Kidney (tissue), 14 donors: ENCODE data around the gene NXPH4. TPM values are rescaled to one million over a fixed set of nuclear protein-coding genes. Genes with fewer than 3 reads are reported as not detected.

ENCODE experiments used
- DNase-seq, 5 donors: peaks; one replicate each; pipeline ENCODE4 v3.0.0-alpha.2; 2013 to 2020
- FAIRE-seq: peaks from 2 replicates; lab custom pipeline; 2012; peaks lifted over from hg19 to GRCh38; lab: Jason Lieb, UNC
- H3K27ac ChIP-seq, 2 donors: one replicate each; pipeline ENCODE4 v1.7.0; 2013; ENCODE audit warnings: low read depth in 2 of 2, low read length in 2 of 2, inconsistent platforms in 1 of 2
- H3K27me3 ChIP-seq: one replicate; pipeline ENCODE4 v1.7.1; 2013; ENCODE audit warnings: low read length, inconsistent platforms; ENCODE audit not compliant: control insufficient read depth, insufficient read depth
- H3K36me3 ChIP-seq, 3 donors: one replicate each; pipeline versions ENCODE4 v1.7.0 to v1.7.1; 2013; ENCODE audit warnings: low read length in 3 of 3, control low read depth in 1 of 3, inconsistent platforms in 1 of 3; ENCODE audit not compliant: insufficient read depth in 3 of 3, control insufficient read depth in 2 of 3
- H3K4me1 ChIP-seq, 3 donors: one replicate each; pipeline versions ENCODE4 v1.7.0 to v1.7.1; 2013; ENCODE audit warnings: low read length in 3 of 3, inconsistent platforms in 1 of 3, low read depth in 1 of 3; ENCODE audit not compliant: control insufficient read depth in 2 of 3, insufficient read depth in 2 of 3
- H3K4me3 ChIP-seq, 3 donors: one replicate each; pipeline versions ENCODE4 v1.7.0 to v1.8.1; 2013; ENCODE audit warnings: low read length in 3 of 3, control low read depth in 1 of 3, inconsistent platforms in 1 of 3
- H3K9ac ChIP-seq, 3 donors: one replicate each; pipeline versions ENCODE4 v1.7.0 to v1.7.1; 2013; ENCODE audit warnings: low read length in 3 of 3, control low read depth in 1 of 3, inconsistent platforms in 1 of 3
- H3K9me3 ChIP-seq, 3 donors: one replicate each; pipeline versions ENCODE4 v1.7.0 to v1.7.1; 2013; ENCODE audit warnings: low read length in 3 of 3, control low read depth in 1 of 3, inconsistent platforms in 1 of 3; ENCODE audit not compliant: control insufficient read depth in 2 of 3, insufficient read depth in 1 of 3
- intact Hi-C: fragments of 100-400 bp; cut with DNase I; formaldehyde crosslinking; loops from one replicate; pipeline ENCODE4 v1.11.1; 2022
- polyA plus RNA-seq: library from polyadenylated mRNA; stranded (reverse); fragments of 350-450 nt; fragmentation: Illumina TruSeq; extraction: RNeasy Lipid Tissue Mini Kit (QIAGEN cat#74804); gene quantifications from one replicate; pipeline ENCODE4 v1.2.3, GENCODE V29; 2014; ENCODE audit warnings: low read depth, low replicate concordance; ENCODE audit not compliant: insufficient read depth
- total RNA-seq: library from RNA; stranded (reverse); fragmentation: NEBNext Ultra II Directional; extraction: Animal tissue kit (Norgen Biotek cat#: 25700); gene quantifications from one replicate; pipeline ENCODE4 v1.2.1, GENCODE V29; 2021
- TF ChIP-seq, protein P1 (sequence below): IDR thresholded peaks from 3 replicates; pipeline ENCODE4 v1.5.1; 2012; ENCODE audit warnings: mild to moderate bottlenecking, moderate library complexity, borderline replicate concordance; ENCODE audit not compliant: insufficient read depth; ENCODE audit errors: extremely low read depth
- donor health status: control.
- donor health status: control.
- donor health status: control.
- donor health status: control.
- donor health status: control.
- donor health status: DM: yes; HTN: yes; CAD: no.
- donor health status: Normal renal cell carcinoma (clear cell type).

NXPH4 gene
- total and polyA plus RNA-seq, 2 donors from 2014 or later: 0.16 to 0.71 TPM

DNA sequence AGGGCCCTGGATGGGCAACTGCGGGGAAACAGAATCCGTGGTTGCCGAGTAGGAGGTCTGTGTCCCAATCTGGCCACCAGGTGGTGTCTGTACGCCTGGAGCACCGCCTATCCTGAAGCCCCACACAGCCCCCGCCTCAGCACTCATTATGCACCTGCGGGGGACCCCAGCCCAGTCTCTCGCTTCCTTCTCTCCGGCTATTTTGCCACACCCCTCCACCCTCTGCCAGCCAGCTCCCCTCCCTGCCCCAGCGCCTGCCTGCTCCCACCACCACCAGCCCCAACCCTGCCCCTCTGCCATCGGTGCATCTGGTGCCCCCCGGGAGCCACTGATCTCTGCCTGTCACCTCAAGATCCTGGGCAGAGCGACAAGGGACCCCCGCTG lies 2.2 kb upstream of the NXPH4 start:
- H3K36me3 ChIP-seq: peaks cover 0 to 2% (median 0%) of the 10 kb centered on the region in 3 donors
- TF ChIP-seq, protein P1, sequence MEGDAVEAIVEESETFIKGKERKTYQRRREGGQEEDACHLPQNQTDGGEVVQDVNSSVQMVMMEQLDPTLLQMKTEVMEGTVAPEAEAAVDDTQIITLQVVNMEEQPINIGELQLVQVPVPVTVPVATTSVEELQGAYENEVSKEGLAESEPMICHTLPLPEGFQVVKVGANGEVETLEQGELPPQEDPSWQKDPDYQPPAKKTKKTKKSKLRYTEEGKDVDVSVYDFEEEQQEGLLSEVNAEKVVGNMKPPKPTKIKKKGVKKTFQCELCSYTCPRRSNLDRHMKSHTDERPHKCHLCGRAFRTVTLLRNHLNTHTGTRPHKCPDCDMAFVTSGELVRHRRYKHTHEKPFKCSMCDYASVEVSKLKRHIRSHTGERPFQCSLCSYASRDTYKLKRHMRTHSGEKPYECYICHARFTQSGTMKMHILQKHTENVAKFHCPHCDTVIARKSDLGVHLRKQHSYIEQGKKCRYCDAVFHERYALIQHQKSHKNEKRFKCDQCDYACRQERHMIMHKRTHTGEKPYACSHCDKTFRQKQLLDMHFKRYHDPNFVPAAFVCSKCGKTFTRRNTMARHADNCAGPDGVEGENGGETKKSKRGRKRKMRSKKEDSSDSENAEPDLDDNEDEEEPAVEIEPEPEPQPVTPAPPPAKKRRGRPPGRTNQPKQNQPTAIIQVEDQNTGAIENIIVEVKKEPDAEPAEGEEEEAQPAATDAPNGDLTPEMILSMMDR: peak; percentile 74
- DNase-seq (peak in 4 of 5 donors; percentile 78 to 84 (median 80)), FAIRE-seq (no peak)
- no peak overlapping the region for H3K27ac ChIP-seq
- H3K4me1 ChIP-seq: peaks cover 0 to 12% (median 8%) of the 10 kb centered on the region in 3 donors
- no peak overlapping the region for H3K4me3 ChIP-seq
- peaks cover 32% of the 10 kb centered on the region for H3K27me3 ChIP-seq
- no peak overlapping the region for H3K9ac ChIP-seq
- H3K9me3 ChIP-seq: no peaks in the 10 kb centered on the region
- intact Hi-C loops: no loop called here

DNA sequence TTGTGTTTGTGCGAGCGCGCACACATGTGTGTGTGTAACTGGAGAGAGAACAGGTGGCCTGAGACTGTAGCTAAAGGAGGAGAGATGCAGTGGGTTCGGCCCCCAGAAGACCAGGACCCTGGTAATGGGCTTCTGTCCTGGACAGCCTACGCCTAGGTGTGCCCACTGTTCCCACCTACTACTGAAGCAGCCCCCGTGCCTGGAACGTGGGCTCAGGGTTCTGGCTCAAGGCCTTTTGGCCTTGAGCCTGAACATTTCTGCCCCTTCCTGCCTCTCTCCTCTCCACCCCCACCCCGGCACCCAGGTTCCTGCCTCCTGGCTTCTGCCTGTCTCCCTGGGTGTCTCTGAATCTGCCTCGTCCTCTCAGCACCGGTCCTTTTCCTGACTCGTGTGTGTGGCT lies 1.5 kb upstream of the NXPH4 start:
- Histone ChIP-seq H3K27me3 (peaks cover 35% of the 10 kb centered on the region), H3K27ac (no peak overlapping the region), H3K4me1 (peaks cover 0 to 12% (median 8%) of the 10 kb centered on the region in 3 donors), H3K9me3 (no peaks in the 10 kb centered on the region), H3K4me3 (no peak overlapping the region), H3K36me3 (peaks cover 0 to 2% (median 0%) of the 10 kb centered on the region in 3 donors), H3K9ac (no peak overlapping the region)
- DNase-seq: no peak
- intact Hi-C loops: no loop called here
- FAIRE-seq: no peak
- TF ChIP-seq, protein P1: no peak

DNA sequence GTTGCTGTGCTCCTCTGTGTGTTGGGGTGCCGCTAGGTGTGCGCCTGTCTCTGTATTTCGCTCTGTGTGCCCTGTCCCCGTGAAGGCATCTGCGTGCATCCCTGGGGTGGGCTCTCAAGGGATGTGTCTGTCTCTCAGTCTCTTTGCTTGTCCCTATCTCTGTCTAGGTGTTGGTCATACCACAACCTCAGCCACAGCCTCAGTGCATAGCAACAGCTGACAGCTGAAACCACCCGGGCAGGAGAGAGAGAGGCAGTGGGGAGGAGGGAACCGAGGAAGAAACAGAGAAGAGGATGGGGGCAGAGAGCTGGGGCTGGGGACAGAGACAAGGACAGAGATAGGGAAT lies 953 bp upstream of the NXPH4 start:
- Histone ChIP-seq H3K27ac (no peak overlapping the region), H3K9me3 (no peaks in the 10 kb centered on the region), H3K4me1 (peaks cover 0 to 12% (median 8%) of the 10 kb centered on the region in 3 donors), H3K36me3 (peaks cover 0 to 2% (median 0%) of the 10 kb centered on the region in 3 donors), H3K4me3 (no peak overlapping the region), H3K9ac (no peak overlapping the region), H3K27me3 (peaks cover 37% of the 10 kb centered on the region)
- intact Hi-C loops: no loop called here
- no peak for FAIRE-seq
- DNase-seq: peak in 1 of 5 donors; percentile 48
- TF ChIP-seq, protein P1: no peak
